HCT116 (cell line): ENCODE results near the gene SLC25A47. TPM values are rescaled to one million over a fixed set of nuclear protein-coding genes. Genes with fewer than 3 reads are reported as not detected.

Experiments used
- ATAC-seq: fragments of 200-7000 bp; cut with Tn5 transposase; 2 replicates; pipeline ENCODE4 v1.9.1; 2020; ENCODE audit warnings: mild to moderate bottlenecking, moderate library complexity
- BruUV-seq: library from RNA; stranded (reverse); fragments of 400-500 nt; replicated peaks from 2 replicates; lab custom pipeline; 2021; lab: Mats Ljungman, UMichigan
- CTCF ChIA-PET: fragments of 300-600 bp; sonication (Branson Sonifier 250); formaldehyde crosslinking; loops from one replicate; lab custom pipeline; 2021; ENCODE audit warnings: antibody characterized with exemption; lab: Charles Lee
- POLR2A ChIA-PET: fragments of 300-600, 350-600 bp; sonication (Branson Sonifier 250); formaldehyde crosslinking; loops from one replicate; lab custom pipeline; 2021; ENCODE audit warnings: antibody characterized with exemption; lab: Charles Lee
- RAD21 ChIA-PET, 2 experiments: fragments of 300-600 bp; sonication (Branson Sonifier 250); formaldehyde crosslinking; loops; one replicate each; lab custom pipeline; 2023; ENCODE audit warnings: low total read pairs in 2 of 2; ENCODE audit not compliant: uncharacterized antibody in 2 of 2, unreplicated experiment in 2 of 2, low non-redundant PET in 1 of 2; lab: Charles Lee
- DNase-seq: peaks from one replicate; pipeline ENCODE4 v3.0.0-alpha.2; 2010; ENCODE audit warnings: low read depth, low spot score
- H2AFZ ChIP-seq: fragments of 200-600 bp; shearing (Covaris generic), sonication (generic); 2 replicates; pipeline ENCODE4 v1.6.1; 2017; ENCODE audit warnings: low read depth, mixed run types, mixed read lengths, antibody characterized with exemption, low read length; ENCODE audit not compliant: poor library complexity, severe bottlenecking
- H3K27ac ChIP-seq: 2 replicates; pipeline ENCODE4 v1.5.1; 2012; ENCODE audit warnings: low read depth, low read length
- H3K27me3 ChIP-seq: fragments of 200-600 bp; sonication (generic); 2 replicates; pipeline ENCODE4 v1.6.1; 2016; ENCODE audit warnings: mixed run types, low read length, mixed read lengths; ENCODE audit not compliant: insufficient read depth
- H3K36me3 ChIP-seq, 2 experiments: fragments of 200-500 bp in 1 of 2; fragments of 200-600 bp in 1 of 2; sonication (Bioruptor generic) in 1 of 2; sonication (generic) in 1 of 2; 2 replicates each; pipeline versions ENCODE4 v1.5.1 to v1.6.1; 2014 to 2016; ENCODE audit warnings: low read length in 2 of 2, inconsistent platforms in 1 of 2, mixed read lengths in 1 of 2, mixed run types in 1 of 2; ENCODE audit not compliant: insufficient read depth in 2 of 2, control insufficient read depth in 1 of 2
- H3K4me1 ChIP-seq, 2 experiments: fragments of 200-600 bp in 1 of 2; sonication (generic) in 1 of 2; 2 replicates each; pipeline versions ENCODE4 v1.5.1 to v1.6.1; 2012 to 2017; ENCODE audit warnings: low read length in 2 of 2, inconsistent platforms in 1 of 2, mild to moderate bottlenecking in 1 of 2, mixed read lengths in 1 of 2, mixed run types in 1 of 2, moderate library complexity in 1 of 2; ENCODE audit not compliant: insufficient read depth in 2 of 2, control insufficient read depth in 1 of 2
- H3K4me2 ChIP-seq: fragments of 200-600 bp; sonication (generic); 2 replicates; pipeline ENCODE4 v1.6.1; 2017; ENCODE audit warnings: mixed run types, low read length, mixed read lengths
- H3K4me3 ChIP-seq, 2 experiments: fragments of 200-600 bp in 1 of 2; sonication (generic) in 1 of 2; replicated peaks in 1 of 2; 2 replicates each; pipeline ENCODE4 v1.5.1; 2011 to 2016; ENCODE audit warnings: low read length in 2 of 2, control low read depth in 1 of 2, low read depth in 1 of 2, mild to moderate bottlenecking in 1 of 2, mixed read lengths in 1 of 2, mixed run types in 1 of 2
- H3K79me2 ChIP-seq: fragments of 200-600 bp; sonication (generic); 2 replicates; pipeline ENCODE4 v1.6.1; 2017; ENCODE audit warnings: mild to moderate bottlenecking, mixed run types, low read length, moderate library complexity, mixed read lengths; ENCODE audit not compliant: insufficient read depth
- H3K9ac ChIP-seq: fragments of 200-600 bp; sonication (generic); 2 replicates; pipeline ENCODE4 v1.6.1; 2016; ENCODE audit warnings: low read length, mixed read lengths
- H3K9me2 ChIP-seq: fragments of 200-600 bp; sonication (generic), shearing (Covaris generic); 2 replicates; pipeline ENCODE4 v1.6.1; 2017; ENCODE audit warnings: mixed run types, mild to moderate bottlenecking, moderate library complexity; ENCODE audit not compliant: insufficient read depth
- H3K9me3 ChIP-seq, 2 experiments: fragments of 200-500 bp in 1 of 2; fragments of 200-600 bp in 1 of 2; sonication (Bioruptor generic) in 1 of 2; sonication (generic) in 1 of 2; 2 replicates each; pipeline ENCODE4 v1.6.1; 2014 to 2017; ENCODE audit warnings: low read length in 2 of 2, mixed read lengths in 2 of 2, inconsistent platforms in 1 of 2, low read depth in 1 of 2, mild to moderate bottlenecking in 1 of 2, mixed run types in 1 of 2, moderate library complexity in 1 of 2; ENCODE audit not compliant: control insufficient read depth in 1 of 2, insufficient read depth in 1 of 2
- H4K20me1 ChIP-seq: fragments of 200-600 bp; sonication (generic), shearing (Covaris generic); 2 replicates; pipeline ENCODE4 v1.6.1; 2017; ENCODE audit warnings: mixed run types, mild to moderate bottlenecking, moderate library complexity; ENCODE audit not compliant: insufficient read depth
- CBX3 ChIP-seq: IDR thresholded peaks from 2 replicates; pipeline ENCODE4 v1.6.1; 2012; ENCODE audit warnings: low read depth
- CEBPB ChIP-seq: IDR thresholded peaks from 2 replicates; pipeline ENCODE4 v1.6.1; 2012; ENCODE audit warnings: low read depth
- EGR1 ChIP-seq: IDR thresholded peaks from 2 replicates; pipeline ENCODE4 v1.6.1; 2012; ENCODE audit warnings: low read depth
- EZH2 ChIP-seq: fragments of 200-600 bp; sonication (generic); IDR thresholded peaks from 2 replicates; pipeline ENCODE4 v1.6.1; 2017; ENCODE audit warnings: antibody characterized with exemption, mixed run types
- EZH2phosphoT487 ChIP-seq: fragments of 200-600 bp; IDR thresholded peaks from 2 replicates; pipeline ENCODE4 v1.6.1; 2018; ENCODE audit warnings: antibody characterized with exemption, borderline replicate concordance
- POLR2A ChIP-seq: IDR thresholded peaks from 2 replicates; pipeline ENCODE4 v1.7.0; 2011; ENCODE audit warnings: borderline replicate concordance; ENCODE audit not compliant: insufficient read depth, insufficient read length; ENCODE audit errors: extremely low read depth
- RAD21 ChIP-seq: IDR thresholded peaks from 2 replicates; pipeline ENCODE4 v1.6.1; 2012; ENCODE audit warnings: low read depth, mild to moderate bottlenecking
- SIN3A ChIP-seq: IDR thresholded peaks from 2 replicates; pipeline ENCODE4 v1.6.1; 2012; ENCODE audit warnings: low read depth
- SRF ChIP-seq: IDR thresholded peaks from 2 replicates; pipeline ENCODE4 v1.6.1; 2012; ENCODE audit warnings: low read depth
- TCF7L2 ChIP-seq: IDR thresholded peaks from 2 replicates; pipeline ENCODE4 v1.7.0; 2011; ENCODE audit warnings: borderline replicate concordance, inconsistent platforms; ENCODE audit not compliant: insufficient read depth, insufficient read length; ENCODE audit errors: extremely low read depth
- ZNF274 ChIP-seq: fragments of 200-500 bp; sonication (Bioruptor generic); IDR thresholded peaks from 2 replicates; pipeline ENCODE4 v1.6.1; 2014; ENCODE audit warnings: mild to moderate bottlenecking, low read depth, low read length, inconsistent platforms
- intact Hi-C: fragments of 100-400 bp; cut with micrococcal nuclease; formaldehyde crosslinking; loops from 2 replicates; pipeline ENCODE4 v1.10.0; 2022
- total RNA-seq: library from RNA; stranded (reverse); gene quantifications from one replicate; pipeline ENCODE4 v1.2.1, GENCODE V29; 2021; ENCODE audit not compliant: unreplicated experiment
- TF ChIP-seq, protein P1 (sequence below): IDR thresholded peaks from 2 replicates; pipeline ENCODE4 v1.6.1; 2012; ENCODE audit warnings: low read depth
- TF ChIP-seq, protein P2 (sequence below): IDR thresholded peaks from 2 replicates; pipeline ENCODE4 v1.6.1; 2012
- TF ChIP-seq, protein P3 (sequence below), 3 experiments: fragments of 200-600 bp in 1 of 3; sonication (generic) in 1 of 3; IDR thresholded peaks in 2 of 3; conservative IDR thresholded peaks in 1 of 3; 2 replicates each; pipeline ENCODE4 v1.5.1; 2012 to 2017; ENCODE audit warnings: low read depth in 2 of 3, low read length in 2 of 3, antibody characterized with exemption in 1 of 3, borderline replicate concordance in 1 of 3, control low read depth in 1 of 3, mild to moderate bottlenecking in 1 of 3, mixed read lengths in 1 of 3, mixed run types in 1 of 3, moderate library complexity in 1 of 3; ENCODE audit not compliant: insufficient read depth in 1 of 3

SLC25A47 gene
- total RNA-seq, 1 experiment from 2014 or later = 0.17 TPM

DNA sequence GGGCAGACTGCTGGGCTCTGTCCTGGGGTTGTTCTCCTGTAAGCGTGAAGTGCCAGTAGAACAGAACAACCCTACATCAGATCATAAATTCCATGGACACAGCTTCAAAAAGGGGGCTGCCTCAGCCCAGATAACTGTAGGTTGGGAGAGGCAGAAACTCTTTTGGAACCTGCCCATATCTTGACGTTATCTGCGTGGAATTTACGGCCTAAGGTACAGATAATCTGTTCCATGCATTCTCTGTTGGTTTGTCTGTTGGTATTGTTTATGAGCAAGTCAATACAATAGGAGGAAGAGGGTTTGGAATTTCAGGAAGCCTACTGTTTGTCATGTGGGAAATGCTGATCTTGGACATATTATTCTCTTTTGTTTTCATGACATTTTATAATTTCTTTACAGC is 36.7 kb downstream of the SLC25A47 start:
- POLR2A ChIA-PET = no interaction called here
- H3K27me3 ChIP-seq = no peaks in the 10 kb centered on the region
- TF ChIP-seq CBX3 (no peak), SIN3A (no peak), SRF (no peak), ZNF274 (no peak)
- TF ChIP-seq, protein P1, sequence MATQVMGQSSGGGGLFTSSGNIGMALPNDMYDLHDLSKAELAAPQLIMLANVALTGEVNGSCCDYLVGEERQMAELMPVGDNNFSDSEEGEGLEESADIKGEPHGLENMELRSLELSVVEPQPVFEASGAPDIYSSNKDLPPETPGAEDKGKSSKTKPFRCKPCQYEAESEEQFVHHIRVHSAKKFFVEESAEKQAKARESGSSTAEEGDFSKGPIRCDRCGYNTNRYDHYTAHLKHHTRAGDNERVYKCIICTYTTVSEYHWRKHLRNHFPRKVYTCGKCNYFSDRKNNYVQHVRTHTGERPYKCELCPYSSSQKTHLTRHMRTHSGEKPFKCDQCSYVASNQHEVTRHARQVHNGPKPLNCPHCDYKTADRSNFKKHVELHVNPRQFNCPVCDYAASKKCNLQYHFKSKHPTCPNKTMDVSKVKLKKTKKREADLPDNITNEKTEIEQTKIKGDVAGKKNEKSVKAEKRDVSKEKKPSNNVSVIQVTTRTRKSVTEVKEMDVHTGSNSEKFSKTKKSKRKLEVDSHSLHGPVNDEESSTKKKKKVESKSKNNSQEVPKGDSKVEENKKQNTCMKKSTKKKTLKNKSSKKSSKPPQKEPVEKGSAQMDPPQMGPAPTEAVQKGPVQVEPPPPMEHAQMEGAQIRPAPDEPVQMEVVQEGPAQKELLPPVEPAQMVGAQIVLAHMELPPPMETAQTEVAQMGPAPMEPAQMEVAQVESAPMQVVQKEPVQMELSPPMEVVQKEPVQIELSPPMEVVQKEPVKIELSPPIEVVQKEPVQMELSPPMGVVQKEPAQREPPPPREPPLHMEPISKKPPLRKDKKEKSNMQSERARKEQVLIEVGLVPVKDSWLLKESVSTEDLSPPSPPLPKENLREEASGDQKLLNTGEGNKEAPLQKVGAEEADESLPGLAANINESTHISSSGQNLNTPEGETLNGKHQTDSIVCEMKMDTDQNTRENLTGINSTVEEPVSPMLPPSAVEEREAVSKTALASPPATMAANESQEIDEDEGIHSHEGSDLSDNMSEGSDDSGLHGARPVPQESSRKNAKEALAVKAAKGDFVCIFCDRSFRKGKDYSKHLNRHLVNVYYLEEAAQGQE = no peak
- H4K20me1 ChIP-seq = no peaks in the 10 kb centered on the region
- H2AFZ ChIP-seq = no peak overlapping the region
- no TSS peak for BruUV-seq
- no peaks in the 10 kb centered on the region for H3K9me3 ChIP-seq
- H3K9ac ChIP-seq = no peak overlapping the region
- CTCF ChIA-PET = no interaction called here
- no peak overlapping the region for H3K27ac ChIP-seq
- no peaks in the 10 kb centered on the region for H3K79me2 ChIP-seq
- RAD21 ChIA-PET = no interaction called here
- peaks cover 17 to 36% of the 10 kb centered on the region in 2 experiments for H3K36me3 ChIP-seq
- no peaks in the 10 kb centered on the region for H3K9me2 ChIP-seq
- no peak overlapping the region for H3K4me2 ChIP-seq
- ATAC-seq (no peak), DNase-seq (no peak)
- H3K4me3 ChIP-seq = no peak overlapping the region
- intact Hi-C loops = no loop called here
- no peaks in the 10 kb centered on the region for H3K4me1 ChIP-seq

DNA sequence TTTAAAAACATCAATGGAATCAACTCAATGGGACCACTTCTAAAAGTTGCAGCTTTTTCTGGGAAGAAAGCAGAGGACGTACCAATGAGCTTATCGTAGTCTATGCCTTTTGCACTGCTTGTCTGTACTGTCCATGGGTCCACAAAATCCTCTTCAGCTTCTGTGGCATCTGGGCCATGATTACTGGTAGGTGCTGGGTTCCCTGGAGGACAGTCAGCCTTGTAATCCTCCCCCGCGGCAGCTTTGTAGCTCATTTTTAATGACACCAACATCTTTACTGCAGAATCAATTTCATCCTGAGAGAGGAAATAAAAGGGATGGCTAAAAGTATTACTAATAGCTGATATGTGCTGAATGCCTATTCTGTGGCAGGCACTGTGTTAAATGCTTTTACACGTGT is 38.5 kb downstream of the SLC25A47 start:
- CTCF ChIA-PET = no interaction called here
- RAD21 ChIA-PET = no interaction called here
- no peaks in the 10 kb centered on the region for H3K27me3 ChIP-seq
- TF ChIP-seq, protein P2, sequence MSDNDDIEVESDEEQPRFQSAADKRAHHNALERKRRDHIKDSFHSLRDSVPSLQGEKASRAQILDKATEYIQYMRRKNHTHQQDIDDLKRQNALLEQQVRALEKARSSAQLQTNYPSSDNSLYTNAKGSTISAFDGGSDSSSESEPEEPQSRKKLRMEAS = no peak
- no peak for TF ChIP-seq EZH2
- TF ChIP-seq TCF7L2 = no peak
- TF ChIP-seq, protein P3, sequence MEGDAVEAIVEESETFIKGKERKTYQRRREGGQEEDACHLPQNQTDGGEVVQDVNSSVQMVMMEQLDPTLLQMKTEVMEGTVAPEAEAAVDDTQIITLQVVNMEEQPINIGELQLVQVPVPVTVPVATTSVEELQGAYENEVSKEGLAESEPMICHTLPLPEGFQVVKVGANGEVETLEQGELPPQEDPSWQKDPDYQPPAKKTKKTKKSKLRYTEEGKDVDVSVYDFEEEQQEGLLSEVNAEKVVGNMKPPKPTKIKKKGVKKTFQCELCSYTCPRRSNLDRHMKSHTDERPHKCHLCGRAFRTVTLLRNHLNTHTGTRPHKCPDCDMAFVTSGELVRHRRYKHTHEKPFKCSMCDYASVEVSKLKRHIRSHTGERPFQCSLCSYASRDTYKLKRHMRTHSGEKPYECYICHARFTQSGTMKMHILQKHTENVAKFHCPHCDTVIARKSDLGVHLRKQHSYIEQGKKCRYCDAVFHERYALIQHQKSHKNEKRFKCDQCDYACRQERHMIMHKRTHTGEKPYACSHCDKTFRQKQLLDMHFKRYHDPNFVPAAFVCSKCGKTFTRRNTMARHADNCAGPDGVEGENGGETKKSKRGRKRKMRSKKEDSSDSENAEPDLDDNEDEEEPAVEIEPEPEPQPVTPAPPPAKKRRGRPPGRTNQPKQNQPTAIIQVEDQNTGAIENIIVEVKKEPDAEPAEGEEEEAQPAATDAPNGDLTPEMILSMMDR (IDR thresholded peaks at IDR 0.05 in 2 of 3, conservative IDR thresholded peaks at IDR 0.05 in 1 of 3; ENCODE audit: borderline replicate concordance in 1 of 3, insufficient read depth in 1 of 3, low read depth in 2 of 3, low read length in 2 of 3) = no peak
- TF ChIP-seq EGR1 = no peak
- no peak for TF ChIP-seq ZNF274
- TF ChIP-seq CEBPB = no peak
- TF ChIP-seq RAD21 = no peak
- TF ChIP-seq POLR2A = no peak
- TF ChIP-seq EZH2phosphoT487 = no peak
- no peak for ATAC-seq
- no peaks in the 10 kb centered on the region for H4K20me1 ChIP-seq
- H3K27ac ChIP-seq = no peak overlapping the region
- intact Hi-C loops = no loop called here
- H3K9ac ChIP-seq = no peak overlapping the region
- POLR2A ChIA-PET = no interaction called here
- no peaks in the 10 kb centered on the region for H3K9me2 ChIP-seq
- DNase-seq = no peak
- H3K79me2 ChIP-seq = no peaks in the 10 kb centered on the region
- H3K36me3 ChIP-seq = peaks cover 11 to 30% of the 10 kb centered on the region in 2 experiments
- no peak overlapping the region for H3K4me2 ChIP-seq
- H2AFZ ChIP-seq = no peak overlapping the region
- H3K4me1 ChIP-seq = no peaks in the 10 kb centered on the region
- no peak overlapping the region for H3K4me3 ChIP-seq
- H3K9me3 ChIP-seq = no peaks in the 10 kb centered on the region
- no TSS peak for BruUV-seq
